Bronchial epithelial cell (primary cell): ENCODE data around the gene POLH. TPM values are rescaled to one million over a fixed set of nuclear protein-coding genes. Genes with fewer than 3 reads are reported as not detected.
A peak's percentile ranks its signal among the peaks of the same experiment; 100 is the strongest.

ENCODE experiments used
- DNase-seq: peaks from one replicate; pipeline ENCODE4 v3.0.0-alpha.2; 2010; ENCODE audit warnings: low read depth
- FAIRE-seq: peaks from 2 replicates; lab custom pipeline; 2011; peaks lifted over from hg19 to GRCh38; lab: Jason Lieb, UNC
- H3K27me3 ChIP-seq: 2 replicates; pipeline ENCODE4 v1.5.1; 2011; ENCODE audit warnings: low read length; ENCODE audit not compliant: control insufficient read depth, insufficient read depth
- H3K36me3 ChIP-seq: 2 replicates; pipeline ENCODE4 v1.5.1; 2011; ENCODE audit warnings: low read length; ENCODE audit not compliant: control insufficient read depth, insufficient read depth
- H3K4me3 ChIP-seq: 2 replicates; pipeline ENCODE4 v1.5.1; 2011; ENCODE audit warnings: mild to moderate bottlenecking, low read depth, low read length, control low read depth
- CTCF ChIP-seq: IDR thresholded peaks from 2 replicates; pipeline ENCODE4 v1.5.1; 2011; ENCODE audit warnings: mild to moderate bottlenecking, moderate library complexity, low read length, control low read depth, inconsistent platforms; ENCODE audit not compliant: insufficient read depth, severe bottlenecking
- total RNA-seq: library from RNA; depleted of rRNA; stranded (reverse); fragments of >200 nt; gene quantifications from 2 replicates; pipeline ENCODE4 v1.2.1, GENCODE V29; 2014

POLH gene
- total RNA-seq, 1 donor from 2014 or later = 17.4 TPM

GRCh38 chr6:43593938-43594337 lies 18.0 kb downstream of the POLH start:
- H3K36me3 ChIP-seq = peaks cover 6% of the 10 kb centered on the region
- FAIRE-seq = no peak
- H3K4me3 ChIP-seq = no peak overlapping the region

GRCh38 chr6:43600595-43600994 lies 24.6 kb downstream of the POLH start:
- TF ChIP-seq CTCF = no peak
- Histone ChIP-seq H3K4me3 (no peak overlapping the region), H3K36me3 (peaks cover 16% of the 10 kb centered on the region), H3K27me3 (no peaks in the 10 kb centered on the region)
- DNase-seq = no peak
- no peak for FAIRE-seq

More at GRCh38 chr6:43593938-43594337, 18.0 kb downstream of the POLH start:
- H3K27me3 ChIP-seq = no peaks in the 10 kb centered on the region
- TF ChIP-seq CTCF = no peak
- DNase-seq = no peak

- peaks cover 14% of the 10 kb centered on the region for H3K36me3 ChIP-seq
- FAIRE-seq (no peak), DNase-seq (peak; percentile 82)
- no peak overlapping the region for H3K4me3 ChIP-seq
- H3K27me3 ChIP-seq = no peaks in the 10 kb centered on the region
- TF ChIP-seq CTCF = no peak
These were observed 28.2 kb downstream of the POLH start for GRCh38 chr6:43604174-43604573.

GRCh38 chr6:43606019-43606418 lies 30.0 kb downstream of the POLH start:
- Histone ChIP-seq H3K27me3 (no peaks in the 10 kb centered on the region), H3K36me3 (peaks cover 19% of the 10 kb centered on the region), H3K4me3 (no peak overlapping the region)
- no peak for DNase-seq
- no peak for TF ChIP-seq CTCF
- no peak for FAIRE-seq

GRCh38 chr6:43608310-43608763 lies 32.4 kb downstream of the POLH start:
- FAIRE-seq = peak; percentile 18

More at GRCh38 chr6:43608310-43608763, 32.4 kb downstream of the POLH start:
- peak; percentile 85 for TF ChIP-seq CTCF
- peak; percentile 71 for DNase-seq
- H3K36me3 ChIP-seq = peaks cover 14% of the 10 kb centered on the region
- no peaks in the 10 kb centered on the region for H3K27me3 ChIP-seq
- H3K4me3 ChIP-seq = no peak overlapping the region
